Ascending aorta (tissue), 2 donors: ENCODE results near the gene RASD1. TPM values are rescaled to one million over a fixed set of nuclear protein-coding genes. Genes with fewer than 3 reads are reported as not detected.

Experiments
- DNase-seq, 2 donors: peaks; one replicate each; pipeline ENCODE4 v3.0.0-alpha.2; 2019; ENCODE audit warnings: low spot score in 2 of 2
- H3K27ac ChIP-seq, 2 donors: fragments of 200-600 bp; sonication (generic); one replicate each; pipeline ENCODE4 v1.5.1; 2016 to 2017; ENCODE audit warnings: mild to moderate bottlenecking in 1 of 2
- H3K27me3 ChIP-seq: fragments of 200-600 bp; sonication (generic); one replicate; pipeline ENCODE4 v1.5.1; 2017
- H3K36me3 ChIP-seq, 2 donors: fragments of 200-600 bp; sonication (generic); one replicate each; pipeline ENCODE4 v1.5.1; 2016
- H3K4me1 ChIP-seq, 2 donors: fragments of 200-600 bp; sonication (generic); one replicate each; pipeline ENCODE4 v1.5.1; 2016 to 2017; ENCODE audit warnings: mild to moderate bottlenecking in 1 of 2
- H3K4me3 ChIP-seq, 2 donors: fragments of 200-600 bp; sonication (generic); one replicate each; pipeline ENCODE4 v1.5.1; 2016 to 2017; ENCODE audit warnings: mild to moderate bottlenecking in 1 of 2
- H3K9me3 ChIP-seq, 2 donors: fragments of 200-600 bp; sonication (generic); one replicate each; pipeline ENCODE4 v1.5.1; 2016
- intact Hi-C: fragments of 100-400 bp; cut with DNase I; formaldehyde crosslinking; loops from one replicate; pipeline ENCODE4 v1.15.1; 2023
- total RNA-seq: library from RNA; depleted of rRNA; stranded (reverse); fragments of >200 nt; gene quantifications from one replicate; pipeline ENCODE4 v1.1.0, GENCODE V29; 2016
- TF ChIP-seq, protein P1 (sequence below), 3 experiments: fragments of 200-600 bp in 2 of 3; fragments of 450-650 bp in 1 of 3; sonication (generic) in 2 of 3; IDR thresholded peaks; one replicate each; pipeline ENCODE4 v1.5.1; 2016 to 2019; ENCODE audit warnings: antibody characterized with exemption in 3 of 3, mild to moderate bottlenecking in 1 of 3, moderate library complexity in 1 of 3

RASD1 gene
- total RNA-seq, 1 donor from 2014 or later = 293 TPM

DNA sequence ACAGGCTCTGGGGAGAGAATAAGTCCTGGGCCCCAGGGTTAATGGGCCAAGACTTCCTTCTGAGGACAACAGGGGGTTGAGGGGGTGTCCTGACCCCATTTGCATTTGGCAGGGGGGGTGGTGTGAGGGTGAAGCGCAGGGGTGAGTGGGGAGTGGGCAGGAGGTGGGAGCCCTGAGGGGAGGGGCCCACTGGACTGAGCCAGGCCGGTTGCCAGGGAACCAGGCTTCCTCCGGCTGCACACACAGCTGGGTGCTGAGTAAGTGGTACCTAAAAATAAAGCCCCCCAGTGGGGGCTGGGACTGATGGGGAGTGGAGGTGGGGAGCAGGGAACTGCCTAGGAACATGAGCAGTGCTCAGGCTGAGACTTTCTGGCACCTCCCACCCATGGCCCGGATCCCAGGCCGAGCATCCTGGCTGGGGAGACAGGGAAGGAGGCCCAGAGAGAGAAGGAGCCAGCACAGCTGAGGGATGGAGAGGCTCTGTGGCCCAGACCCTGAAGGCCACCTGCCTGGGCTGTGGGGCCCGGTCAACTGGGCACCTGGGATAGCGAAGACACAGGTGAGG, 7.5 kb upstream of the RASD1 start:
- Histone ChIP-seq H3K4me1 (no peaks in the 10 kb centered on the region), H3K27me3 (no peaks in the 10 kb centered on the region), H3K4me3 (no peak overlapping the region), H3K36me3 (no peaks in the 10 kb centered on the region), H3K9me3 (no peaks in the 10 kb centered on the region), H3K27ac (no peak overlapping the region)
- TF ChIP-seq, protein P1, sequence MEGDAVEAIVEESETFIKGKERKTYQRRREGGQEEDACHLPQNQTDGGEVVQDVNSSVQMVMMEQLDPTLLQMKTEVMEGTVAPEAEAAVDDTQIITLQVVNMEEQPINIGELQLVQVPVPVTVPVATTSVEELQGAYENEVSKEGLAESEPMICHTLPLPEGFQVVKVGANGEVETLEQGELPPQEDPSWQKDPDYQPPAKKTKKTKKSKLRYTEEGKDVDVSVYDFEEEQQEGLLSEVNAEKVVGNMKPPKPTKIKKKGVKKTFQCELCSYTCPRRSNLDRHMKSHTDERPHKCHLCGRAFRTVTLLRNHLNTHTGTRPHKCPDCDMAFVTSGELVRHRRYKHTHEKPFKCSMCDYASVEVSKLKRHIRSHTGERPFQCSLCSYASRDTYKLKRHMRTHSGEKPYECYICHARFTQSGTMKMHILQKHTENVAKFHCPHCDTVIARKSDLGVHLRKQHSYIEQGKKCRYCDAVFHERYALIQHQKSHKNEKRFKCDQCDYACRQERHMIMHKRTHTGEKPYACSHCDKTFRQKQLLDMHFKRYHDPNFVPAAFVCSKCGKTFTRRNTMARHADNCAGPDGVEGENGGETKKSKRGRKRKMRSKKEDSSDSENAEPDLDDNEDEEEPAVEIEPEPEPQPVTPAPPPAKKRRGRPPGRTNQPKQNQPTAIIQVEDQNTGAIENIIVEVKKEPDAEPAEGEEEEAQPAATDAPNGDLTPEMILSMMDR (IDR thresholded peaks at IDR 0.05) = no peak
- intact Hi-C loops = no loop called here
- no peak for DNase-seq

DNA sequence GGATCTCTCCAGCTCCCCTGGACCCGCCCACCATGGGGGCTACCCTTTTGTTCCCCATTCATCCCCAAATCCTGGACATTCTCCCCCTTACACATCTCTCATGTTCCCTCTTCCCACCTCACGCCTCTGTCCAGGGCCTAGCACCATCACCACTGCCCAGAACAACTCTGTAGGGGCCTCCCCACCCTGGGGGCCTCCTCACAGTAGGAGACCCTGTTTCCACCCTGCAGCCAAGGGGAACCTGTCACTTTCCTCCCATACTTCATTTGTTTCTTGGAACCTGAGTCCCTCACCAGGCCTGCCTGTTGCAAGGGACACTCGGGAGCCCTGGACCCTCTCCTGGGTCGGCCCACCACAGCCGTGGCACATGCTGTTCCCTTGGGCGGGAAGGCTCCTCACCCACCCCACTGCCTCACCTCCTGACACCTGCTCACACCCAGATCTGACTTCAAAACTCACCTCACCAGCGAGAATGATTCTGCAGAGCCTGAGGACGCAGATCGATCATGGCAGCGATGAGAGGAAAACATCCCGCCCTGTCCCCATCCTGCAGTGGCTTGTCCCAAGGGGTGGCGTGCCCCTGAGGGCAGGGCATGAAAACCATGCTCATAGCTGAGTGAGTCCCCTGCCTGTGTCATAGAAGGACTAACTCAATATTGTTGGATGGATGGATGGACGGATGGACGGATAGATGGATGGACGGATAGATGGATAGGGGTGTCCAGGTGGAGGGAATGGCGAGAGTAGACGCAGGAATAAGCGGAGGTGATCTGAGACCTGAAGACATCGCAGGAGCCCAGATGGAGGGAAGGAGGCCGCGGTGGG, 6.8 kb upstream of the RASD1 start:
- Histone ChIP-seq H3K27me3 (no peaks in the 10 kb centered on the region), H3K36me3 (no peaks in the 10 kb centered on the region), H3K27ac (no peak overlapping the region), H3K4me3 (no peak overlapping the region), H3K9me3 (no peaks in the 10 kb centered on the region), H3K4me1 (no peaks in the 10 kb centered on the region)
- intact Hi-C loops = no loop called here
- TF ChIP-seq, protein P1 (IDR thresholded peaks at IDR 0.05) = no peak
- no peak for DNase-seq

DNA sequence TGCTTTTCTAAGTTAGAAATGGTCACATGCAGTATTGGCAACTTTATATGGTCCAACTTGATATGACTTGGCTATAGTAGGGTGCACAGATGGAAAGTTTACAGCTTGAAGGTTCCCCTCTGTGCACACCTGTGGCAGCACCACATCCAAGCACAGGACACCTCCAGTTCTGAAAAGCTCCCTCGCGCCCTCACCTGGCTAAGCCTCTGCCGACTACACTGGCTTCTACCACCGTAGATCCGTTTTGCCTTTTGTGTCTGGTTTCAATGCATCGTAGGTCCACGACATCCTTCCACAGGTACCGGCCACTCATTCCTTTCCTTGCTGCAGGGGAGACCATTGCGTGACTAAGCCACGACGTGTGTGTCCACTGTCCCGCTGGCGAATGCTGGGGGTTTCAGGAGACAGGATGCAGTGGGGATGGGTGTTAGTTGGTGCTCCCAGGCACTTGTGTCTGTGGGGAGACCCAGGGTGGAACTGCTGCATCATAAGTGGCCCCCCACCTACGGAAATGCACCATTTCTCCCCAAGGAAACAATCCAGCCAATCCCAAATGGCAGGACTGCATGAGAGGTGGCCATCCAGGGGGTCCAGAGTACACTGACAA, 4.9 kb upstream of the RASD1 start:
- TF ChIP-seq, protein P1 (IDR thresholded peaks at IDR 0.05) = no peak
- intact Hi-C loops = no loop called here
- Histone ChIP-seq H3K36me3 (no peaks in the 10 kb centered on the region), H3K27ac (no peak overlapping the region), H3K9me3 (no peaks in the 10 kb centered on the region), H3K4me3 (no peak overlapping the region), H3K4me1 (peaks cover 0 to 3% of the 10 kb centered on the region in 2 donors), H3K27me3 (no peaks in the 10 kb centered on the region)
- no peak for DNase-seq

DNA sequence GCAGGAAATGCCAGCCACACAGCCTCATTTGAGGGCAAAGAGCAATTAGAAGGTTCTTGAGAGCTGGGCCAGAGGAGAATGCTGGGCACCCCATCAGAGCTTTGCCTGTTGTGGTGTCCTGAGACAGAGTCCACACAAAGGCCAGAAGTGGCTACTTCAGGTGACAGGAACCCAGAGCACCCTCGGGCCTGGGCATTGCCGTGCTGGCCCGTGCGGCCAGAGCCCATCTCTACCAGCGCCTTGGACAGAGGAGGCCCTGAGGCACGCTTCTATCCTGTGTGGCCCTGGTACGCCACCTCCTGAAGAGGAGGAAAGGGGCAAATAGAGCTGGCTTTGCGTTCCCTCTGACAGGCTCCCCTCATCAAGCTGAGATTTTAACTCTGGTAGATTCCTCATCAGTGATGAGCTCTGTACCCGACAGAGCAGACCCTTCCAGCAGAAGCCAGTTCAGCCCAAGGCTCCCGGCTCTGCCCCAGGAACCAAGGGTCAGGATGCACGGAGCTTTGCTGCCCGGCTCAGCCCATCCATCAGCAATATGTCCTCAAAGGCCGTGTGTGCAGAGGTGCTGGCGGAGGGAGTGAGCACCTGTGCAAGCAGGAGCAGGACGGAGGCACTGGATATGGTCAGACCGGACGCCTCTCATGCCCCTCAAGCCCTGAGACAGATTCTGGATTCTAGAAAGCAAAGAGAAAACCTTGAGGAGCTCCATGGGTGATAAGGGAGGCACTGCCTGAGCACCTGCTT, 3.4 kb upstream of the RASD1 start:
- TF ChIP-seq, protein P1 (IDR thresholded peaks at IDR 0.05) = no peak
- intact Hi-C loops = loop anchor here (5.0 to 10.0 kb wide), 3 partner anchors 38 to 535 kb away; partner anchors contain the start of genes ATPAF2 and GID4
- Histone ChIP-seq H3K4me3 (no peak overlapping the region), H3K4me1 (peaks cover 6 to 9% of the 10 kb centered on the region in 2 donors), H3K36me3 (no peaks in the 10 kb centered on the region), H3K27me3 (no peaks in the 10 kb centered on the region), H3K9me3 (no peaks in the 10 kb centered on the region), H3K27ac (no peak overlapping the region)
- no peak for DNase-seq

DNA sequence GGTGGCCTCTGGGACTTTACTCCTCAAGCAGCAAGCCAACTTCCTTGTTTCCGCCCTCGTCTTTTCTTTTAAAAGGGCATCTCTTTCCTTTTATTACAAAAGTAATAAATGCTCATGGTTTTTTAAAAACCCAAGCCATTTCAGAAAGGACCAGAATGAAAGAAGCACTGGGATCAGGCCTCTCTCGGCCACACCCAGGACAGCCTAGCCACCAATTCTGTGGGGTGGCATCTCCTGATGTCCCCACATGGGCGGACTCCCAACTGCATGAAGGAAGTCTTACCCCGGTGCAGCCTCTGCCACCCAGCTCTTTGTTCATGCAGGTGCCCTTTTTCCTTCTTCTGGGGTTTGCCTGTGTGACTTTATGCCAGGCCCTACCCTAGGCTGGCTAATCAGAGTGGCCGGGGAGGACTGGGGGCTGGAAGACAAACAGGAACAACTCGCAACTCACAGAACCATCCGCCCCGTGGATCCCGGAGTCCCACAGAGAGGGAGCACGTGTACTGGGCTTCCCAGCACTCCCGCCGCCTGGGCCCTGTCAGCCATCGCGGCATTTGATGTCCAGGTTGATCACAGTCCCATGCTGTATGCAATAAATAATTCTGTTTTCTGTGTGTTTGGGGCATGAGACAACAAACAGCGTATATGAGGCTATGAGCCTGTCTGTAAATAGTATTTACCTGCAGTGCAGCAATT, 2.6 kb upstream of the RASD1 start:
- TF ChIP-seq, protein P1 (IDR thresholded peaks at IDR 0.05) = no peak
- Histone ChIP-seq H3K36me3 (no peaks in the 10 kb centered on the region), H3K4me1 (peaks cover 6 to 9% of the 10 kb centered on the region in 2 donors), H3K4me3 (no peak overlapping the region), H3K27ac (no peak overlapping the region), H3K9me3 (no peaks in the 10 kb centered on the region), H3K27me3 (no peaks in the 10 kb centered on the region)
- intact Hi-C loops = loop anchor here (5.0 to 10.0 kb wide), 3 partner anchors 39 to 536 kb away; partner anchors contain the start of genes ATPAF2 and GID4
- no peak for DNase-seq
